Measurements from ENCODE around the gene FOXF1.

The FOXF1 gene

DNA sequence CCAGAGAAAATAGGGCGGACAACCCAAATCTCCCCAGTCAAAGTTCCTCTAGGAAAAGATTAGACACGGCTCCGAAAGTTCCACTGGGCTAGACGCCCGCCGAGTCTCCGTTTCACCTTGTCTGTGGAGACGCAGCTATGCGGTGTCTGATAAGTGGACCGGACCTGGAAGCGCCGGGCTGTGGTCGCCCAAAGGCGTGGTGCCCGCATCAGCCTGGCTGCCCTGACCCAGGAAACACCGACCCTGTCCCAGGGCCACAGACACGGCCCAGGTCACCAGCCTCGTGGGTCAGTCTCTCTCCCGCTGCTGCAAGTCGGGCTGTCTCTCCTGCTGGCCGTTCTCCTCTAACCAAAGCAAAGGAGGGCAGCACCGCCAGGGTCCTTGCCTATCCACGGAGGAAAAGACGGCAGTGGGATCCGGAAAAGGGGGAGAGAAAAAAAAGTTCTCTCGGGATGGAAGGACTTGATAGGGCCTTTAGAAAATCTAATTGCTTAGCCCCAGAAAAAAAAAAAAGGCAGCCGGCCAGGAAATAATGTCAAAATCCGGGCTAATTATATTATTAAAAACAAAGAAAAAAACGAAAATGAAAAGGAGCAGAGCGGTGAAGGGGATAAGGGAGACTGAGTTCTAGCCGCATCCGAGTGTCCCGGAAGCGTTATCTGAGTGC lies 13.9 kb upstream of the FOXF1 start:
- peaks cover 5 to 100% (median 46%) of the 10 kb centered on the region in 5 experiments for H3K27me3 ChIP-seq (replicated peaks in 2 of 5; ENCODE audit: control insufficient read depth in 4 of 5, insufficient read depth in 5 of 5, low read length in 4 of 5)
- H3K4me1 ChIP-seq (ENCODE audit: control extremely low read depth in 1 of 4, control insufficient read depth in 4 of 4, insufficient read depth in 4 of 4, low read length in 3 of 4) = peaks cover 0 to 2% (median 0%) of the 10 kb centered on the region in 4 experiments
- WGBS (ENCODE audit: insufficient coverage) = 6% methylated on average over 23 of the region's 34 CpGs
- no peaks in the 10 kb centered on the region for H3K36me3 ChIP-seq (ENCODE audit: control insufficient read depth in 4 of 4, insufficient read depth in 4 of 4, low read length in 3 of 4)
- DNase-seq = no peak
- peaks cover 0 to 2% (median 0%) of the 10 kb centered on the region in 5 experiments for H3K9me3 ChIP-seq (ENCODE audit: control extremely low read depth in 1 of 5, control insufficient read depth in 4 of 5, insufficient read depth in 2 of 5, low read depth in 1 of 5, low read length in 4 of 5)
- ChIA-PET POLR2A (no interaction called here), CTCF (no interaction called here)
- no peak overlapping the region for H3K4me3 ChIP-seq (ENCODE audit: control insufficient read depth in 1 of 7, extremely low read depth in 1 of 7, insufficient read depth in 4 of 7, low read depth in 2 of 7, low read length in 6 of 7)
- H3K27ac ChIP-seq (ENCODE audit: insufficient read depth in 1 of 2, low read depth in 1 of 2, low read length in 2 of 2, poor library complexity in 1 of 2, severe bottlenecking in 2 of 2) = no peak overlapping the region

DNA sequence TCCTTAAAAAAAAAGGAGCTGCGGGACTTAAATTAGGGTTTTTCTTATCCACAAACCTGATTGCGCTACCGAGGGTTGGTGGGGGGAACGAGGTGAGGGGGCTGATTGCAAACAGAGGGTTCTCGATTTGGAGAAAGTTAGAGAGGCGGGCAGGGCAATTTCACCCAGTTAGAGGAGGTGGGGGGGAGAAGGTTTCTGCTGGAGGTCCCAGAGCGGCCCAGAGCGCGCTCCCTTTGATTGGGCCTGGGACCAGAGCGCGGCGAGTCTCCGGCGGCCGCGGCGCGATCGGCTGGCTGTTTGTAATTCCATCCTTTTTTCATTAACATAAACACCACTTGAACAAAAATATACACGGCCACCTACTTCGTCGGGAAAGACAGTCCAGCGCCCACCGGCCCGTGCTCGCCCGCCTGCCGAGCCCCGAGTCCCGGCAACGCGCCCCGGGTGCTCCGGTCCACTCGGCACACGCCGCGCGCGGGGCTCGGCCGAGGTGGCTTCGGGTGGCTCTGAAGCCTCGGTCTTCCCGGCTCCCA lies 13.3 kb upstream of the FOXF1 start:
- CTCF ChIA-PET = no interaction called here
- Histone ChIP-seq H3K27me3 (replicated peaks in 2 of 5; ENCODE audit: control insufficient read depth in 4 of 5, insufficient read depth in 5 of 5, low read length in 4 of 5) (peaks cover 2 to 100% (median 49%) of the 10 kb centered on the region in 5 experiments), H3K9me3 (ENCODE audit: control extremely low read depth in 1 of 5, control insufficient read depth in 4 of 5, insufficient read depth in 2 of 5, low read depth in 1 of 5, low read length in 4 of 5) (peaks cover 0 to 2% (median 0%) of the 10 kb centered on the region in 5 experiments), H3K27ac (ENCODE audit: insufficient read depth in 1 of 2, low read depth in 1 of 2, low read length in 2 of 2, poor library complexity in 1 of 2, severe bottlenecking in 2 of 2) (no peak overlapping the region), H3K36me3 (ENCODE audit: control insufficient read depth in 4 of 4, insufficient read depth in 4 of 4, low read length in 3 of 4) (no peaks in the 10 kb centered on the region), H3K4me3 (ENCODE audit: control insufficient read depth in 1 of 7, extremely low read depth in 1 of 7, insufficient read depth in 4 of 7, low read depth in 2 of 7, low read length in 6 of 7) (no peak overlapping the region), H3K4me1 (ENCODE audit: control extremely low read depth in 1 of 4, control insufficient read depth in 4 of 4, insufficient read depth in 4 of 4, low read length in 3 of 4) (peaks cover 0 to 2% (median 0%) of the 10 kb centered on the region in 4 experiments)
- no peak for DNase-seq
- POLR2A ChIA-PET = no interaction called here
- 5% methylated on average over 38 of the region's 45 CpGs for WGBS (ENCODE audit: insufficient coverage)

DNA sequence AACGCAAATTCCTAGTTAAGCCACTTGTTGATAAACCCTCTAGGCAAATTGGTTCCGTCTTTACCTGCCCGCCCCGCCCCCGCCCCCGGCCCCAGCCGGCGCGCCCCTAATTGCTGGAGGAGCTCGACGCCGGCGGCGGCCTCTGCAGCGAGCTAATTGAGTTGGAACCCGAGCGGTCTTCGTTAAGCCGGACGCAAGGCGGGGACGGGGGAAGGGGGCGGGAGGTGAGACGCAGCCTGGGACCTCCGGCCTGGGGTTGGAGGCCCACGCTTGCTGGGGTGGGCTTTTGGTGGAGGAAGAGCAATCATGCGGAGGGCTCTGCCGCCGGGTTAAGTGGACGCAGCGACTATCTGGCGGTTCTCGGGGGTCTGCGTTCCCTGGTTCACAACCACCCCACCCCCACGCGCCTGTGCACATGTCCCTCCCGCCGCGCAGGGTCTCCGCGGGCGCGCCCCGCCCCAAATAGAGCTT lies 12.7 kb upstream of the FOXF1 start:
- Histone ChIP-seq H3K9me3 (ENCODE audit: control extremely low read depth in 1 of 5, control insufficient read depth in 4 of 5, insufficient read depth in 2 of 5, low read depth in 1 of 5, low read length in 4 of 5) (peaks cover 0 to 2% (median 0%) of the 10 kb centered on the region in 5 experiments), H3K36me3 (ENCODE audit: control insufficient read depth in 4 of 4, insufficient read depth in 4 of 4, low read length in 3 of 4) (no peaks in the 10 kb centered on the region), H3K4me1 (ENCODE audit: control extremely low read depth in 1 of 4, control insufficient read depth in 4 of 4, insufficient read depth in 4 of 4, low read length in 3 of 4) (peaks cover 0 to 2% (median 0%) of the 10 kb centered on the region in 4 experiments), H3K27ac (ENCODE audit: insufficient read depth in 1 of 2, low read depth in 1 of 2, low read length in 2 of 2, poor library complexity in 1 of 2, severe bottlenecking in 2 of 2) (no peak overlapping the region), H3K27me3 (replicated peaks in 2 of 5; ENCODE audit: control insufficient read depth in 4 of 5, insufficient read depth in 5 of 5, low read length in 4 of 5) (peaks cover 2 to 100% (median 49%) of the 10 kb centered on the region in 5 experiments), H3K4me3 (ENCODE audit: control insufficient read depth in 1 of 7, extremely low read depth in 1 of 7, insufficient read depth in 4 of 7, low read depth in 2 of 7, low read length in 6 of 7) (no peak overlapping the region)
- no peak for DNase-seq
- WGBS (ENCODE audit: insufficient coverage) = 7% methylated on average over 20 of the region's 44 CpGs
- ChIA-PET CTCF (no interaction called here), POLR2A (no interaction called here)

DNA sequence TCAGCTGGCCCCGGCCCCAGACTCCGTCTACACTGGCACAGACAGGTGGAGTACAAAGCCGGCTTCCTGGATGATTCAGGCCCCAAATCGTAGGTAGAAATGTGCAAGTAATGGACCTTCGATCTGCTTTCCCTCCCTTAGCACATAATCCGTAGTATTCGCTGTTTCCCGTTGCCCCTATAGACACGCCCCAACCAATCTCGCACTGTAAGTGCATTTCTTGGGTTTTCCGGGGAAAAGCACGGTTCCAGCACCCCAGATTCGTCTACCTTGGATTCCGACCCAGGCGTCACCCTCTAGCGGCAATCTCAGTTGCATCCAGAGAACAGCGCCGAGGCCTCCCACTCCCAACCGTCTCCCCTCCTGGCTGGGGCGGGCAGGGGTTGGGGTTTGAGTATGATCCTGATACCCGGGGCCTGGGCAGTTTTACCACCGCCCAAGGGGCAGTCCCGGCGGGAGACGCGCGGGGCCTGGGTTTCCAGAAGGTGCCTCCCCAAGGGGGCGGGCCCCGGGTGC lies 12.1 kb upstream of the FOXF1 start:
- peaks cover 0 to 2% (median 0%) of the 10 kb centered on the region in 5 experiments for H3K9me3 ChIP-seq (ENCODE audit: control extremely low read depth in 1 of 5, control insufficient read depth in 4 of 5, insufficient read depth in 2 of 5, low read depth in 1 of 5, low read length in 4 of 5)
- no peaks in the 10 kb centered on the region for H3K36me3 ChIP-seq (ENCODE audit: control insufficient read depth in 4 of 4, insufficient read depth in 4 of 4, low read length in 3 of 4)
- H3K4me3 ChIP-seq (ENCODE audit: control insufficient read depth in 1 of 7, extremely low read depth in 1 of 7, insufficient read depth in 4 of 7, low read depth in 2 of 7, low read length in 6 of 7) = no peak overlapping the region
- no peak overlapping the region for H3K27ac ChIP-seq (ENCODE audit: insufficient read depth in 1 of 2, low read depth in 1 of 2, low read length in 2 of 2, poor library complexity in 1 of 2, severe bottlenecking in 2 of 2)
- peaks cover 0 to 2% (median 0%) of the 10 kb centered on the region in 4 experiments for H3K4me1 ChIP-seq (ENCODE audit: control extremely low read depth in 1 of 4, control insufficient read depth in 4 of 4, insufficient read depth in 4 of 4, low read length in 3 of 4)
- H3K27me3 ChIP-seq (replicated peaks in 2 of 5; ENCODE audit: control insufficient read depth in 4 of 5, insufficient read depth in 5 of 5, low read length in 4 of 5) = peaks cover 5 to 100% (median 50%) of the 10 kb centered on the region in 5 experiments
- 9% methylated on average over 17 of the region's 29 CpGs for WGBS (ENCODE audit: insufficient coverage)
- ChIA-PET POLR2A (no interaction called here), CTCF (no interaction called here)
- no peak for DNase-seq

DNA sequence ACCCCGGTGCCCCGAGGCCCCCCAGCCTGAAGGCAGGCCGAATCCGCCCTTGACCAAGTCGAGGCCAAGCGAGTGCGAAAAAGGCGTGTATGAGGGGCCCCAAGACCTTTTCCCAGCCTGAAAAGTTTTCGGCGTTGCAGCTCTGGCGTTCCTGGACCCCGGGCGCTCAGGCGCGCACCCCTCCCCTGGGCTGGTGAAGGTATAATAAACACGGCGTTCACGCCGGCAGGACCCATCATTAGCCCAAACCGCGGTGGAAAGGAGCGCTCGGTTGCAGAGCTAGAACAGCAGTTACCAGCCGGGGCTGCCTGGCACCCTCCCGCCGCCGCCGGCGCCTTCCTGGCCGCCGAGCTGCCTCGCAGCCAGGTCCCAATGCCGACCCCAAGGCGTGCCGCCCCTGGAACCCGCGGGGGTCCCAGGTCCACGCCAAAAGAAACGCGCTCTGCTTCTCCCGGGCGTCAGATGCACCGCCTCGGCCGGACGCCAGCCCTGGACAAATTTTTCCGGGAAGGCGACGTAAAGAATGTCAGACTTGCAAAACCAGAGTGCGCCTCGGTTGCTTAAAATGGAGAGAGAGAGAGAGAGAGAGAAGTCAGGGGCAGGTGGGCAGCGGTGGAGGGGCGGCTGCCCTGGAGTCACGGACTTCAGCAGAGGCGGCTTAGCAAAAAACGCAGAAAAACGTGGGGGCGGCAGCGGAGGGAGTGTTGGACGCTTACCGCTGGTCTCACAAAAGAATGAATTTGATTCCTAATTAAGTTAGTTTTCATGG lies 11.5 kb upstream of the FOXF1 start:
- H3K27me3 ChIP-seq (replicated peaks in 2 of 5; ENCODE audit: control insufficient read depth in 4 of 5, insufficient read depth in 5 of 5, low read length in 4 of 5) = peaks cover 5 to 100% (median 49%) of the 10 kb centered on the region in 5 experiments
- H3K9me3 ChIP-seq (ENCODE audit: control extremely low read depth in 1 of 5, control insufficient read depth in 4 of 5, insufficient read depth in 2 of 5, low read depth in 1 of 5, low read length in 4 of 5) = peaks cover 0 to 2% (median 0%) of the 10 kb centered on the region in 5 experiments
- ChIA-PET CTCF (interaction anchor here (0.9 kb wide), 1 partner anchor 19 kb away, joined by 4 read pairs; no protein-coding TSS in a partner anchor), POLR2A (interaction anchor here (0.7 kb wide), 1 partner anchor 266 kb away, joined by 3 read pairs; no protein-coding TSS in a partner anchor)
- H3K27ac ChIP-seq (ENCODE audit: insufficient read depth in 1 of 2, low read depth in 1 of 2, low read length in 2 of 2, poor library complexity in 1 of 2, severe bottlenecking in 2 of 2) = no peak overlapping the region
- H3K4me3 ChIP-seq (ENCODE audit: control insufficient read depth in 1 of 7, extremely low read depth in 1 of 7, insufficient read depth in 4 of 7, low read depth in 2 of 7, low read length in 6 of 7) = no peak overlapping the region
- no peak for DNase-seq
- H3K36me3 ChIP-seq (ENCODE audit: control insufficient read depth in 4 of 4, insufficient read depth in 4 of 4, low read length in 3 of 4) = no peaks in the 10 kb centered on the region
- H3K4me1 ChIP-seq (ENCODE audit: control extremely low read depth in 1 of 4, control insufficient read depth in 4 of 4, insufficient read depth in 4 of 4, low read length in 3 of 4) = peaks cover 0 to 2% (median 0%) of the 10 kb centered on the region in 4 experiments
- 4% methylated on average over 54 of the region's 61 CpGs for WGBS (ENCODE audit: insufficient coverage)

DNA sequence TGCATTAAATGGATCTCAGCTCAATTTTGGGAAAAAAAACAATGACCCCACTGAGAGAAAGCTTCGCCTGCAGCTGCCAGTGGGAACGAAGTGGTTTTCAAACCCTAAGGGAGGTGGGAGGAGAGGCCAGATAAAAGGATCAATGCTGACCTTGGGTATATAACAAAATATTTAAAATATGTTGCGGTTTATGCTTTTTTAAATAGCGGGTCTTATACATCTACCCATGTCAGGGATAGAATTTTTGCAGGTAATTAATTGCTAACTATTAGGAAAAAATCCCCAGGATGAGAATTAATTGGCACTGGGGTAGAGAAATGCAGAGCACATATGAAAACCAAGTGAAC lies 10.9 kb upstream of the FOXF1 start:
- ChIA-PET CTCF (interaction anchor here (0.9 kb wide), 1 partner anchor 19 kb away, joined by 4 read pairs; no protein-coding TSS in a partner anchor), POLR2A (interaction anchor here (0.7 kb wide), 1 partner anchor 266 kb away, joined by 3 read pairs; no protein-coding TSS in a partner anchor)
- no peak for DNase-seq
- Histone ChIP-seq H3K27ac (ENCODE audit: insufficient read depth in 1 of 2, low read depth in 1 of 2, low read length in 2 of 2, poor library complexity in 1 of 2, severe bottlenecking in 2 of 2) (no peak overlapping the region), H3K4me3 (ENCODE audit: control insufficient read depth in 1 of 7, extremely low read depth in 1 of 7, insufficient read depth in 4 of 7, low read depth in 2 of 7, low read length in 6 of 7) (no peak overlapping the region), H3K27me3 (replicated peaks in 2 of 5; ENCODE audit: control insufficient read depth in 4 of 5, insufficient read depth in 5 of 5, low read length in 4 of 5) (peaks cover 5 to 100% (median 55%) of the 10 kb centered on the region in 5 experiments), H3K9me3 (ENCODE audit: control extremely low read depth in 1 of 5, control insufficient read depth in 4 of 5, insufficient read depth in 2 of 5, low read depth in 1 of 5, low read length in 4 of 5) (peaks cover 0 to 2% (median 0%) of the 10 kb centered on the region in 5 experiments), H3K36me3 (ENCODE audit: control insufficient read depth in 4 of 4, insufficient read depth in 4 of 4, low read length in 3 of 4) (no peaks in the 10 kb centered on the region), H3K4me1 (ENCODE audit: control extremely low read depth in 1 of 4, control insufficient read depth in 4 of 4, insufficient read depth in 4 of 4, low read length in 3 of 4) (peaks cover 0 to 2% (median 0%) of the 10 kb centered on the region in 4 experiments)
- 29% methylated on average over 2 of the region's 4 CpGs for WGBS (ENCODE audit: insufficient coverage)
